Medulla oblongata (tissue), 1 donor: ENCODE results near the gene MMRN2.
"Not testable (repeated sequence)": the region's sequence is repeated elsewhere in the genome, so short reads cannot be mapped to it uniquely, and the experiment has no call there.

Source experiments
- DNase-seq: peaks from one replicate; pipeline ENCODE4 v3.0.0-alpha.2; 2015; ENCODE audit errors: extremely low spot score

MMRN2 gene

GRCh38 chr10:86956195-86956847 is 1.1 kb downstream of the MMRN2 start:
- DNase-seq, result no peak

GRCh38 chr10:86955501-86956194 is 1.8 kb downstream of the MMRN2 start:
- no peak for DNase-seq

- DNase-seq, result no peak
Observed at GRCh38 chr10:86954681-86955500, 2.5 kb downstream of the MMRN2 start.

- DNase-seq, result peak; percentile 43
Observed at GRCh38 chr10:86953747-86954680, 3.4 kb downstream of the MMRN2 start.

- DNase-seq, result not testable (repeated sequence)
Observed at GRCh38 chr10:86952697-86953096, 4.7 kb downstream of the MMRN2 start.

- no peak for DNase-seq
Observed at GRCh38 chr10:86952106-86952505, 5.3 kb downstream of the MMRN2 start.

- DNase-seq, result no peak
Observed at GRCh38 chr10:86951184-86951761, 6.1 kb downstream of the MMRN2 start.

GRCh38 chr10:86950349-86950748 is 7.1 kb downstream of the MMRN2 start:
- DNase-seq, result no peak

- DNase-seq, result not testable (repeated sequence)
Observed at GRCh38 chr10:86947806-86948205, 9.6 kb downstream of the MMRN2 start.

GRCh38 chr10:86946213-86947155 is 10.9 kb downstream of the MMRN2 start:
- DNase-seq, result no peak

- DNase-seq, result peak; percentile 38
Observed at GRCh38 chr10:86945361-86946212, 11.8 kb downstream of the MMRN2 start.

- DNase-seq, result no peak
Observed at GRCh38 chr10:86944907-86945306, 12.5 kb downstream of the MMRN2 start.

GRCh38 chr10:86944471-86944870 is 12.9 kb downstream of the MMRN2 start:
- no peak for DNase-seq

- DNase-seq, result no peak
Observed at GRCh38 chr10:86944031-86944419, 13.4 kb downstream of the MMRN2 start.

GRCh38 chr10:86943316-86944030 is 13.9 kb downstream of the MMRN2 start:
- DNase-seq, result no peak

GRCh38 chr10:86942441-86943315 is 14.7 kb downstream of the MMRN2 start:
- no peak for DNase-seq

GRCh38 chr10:86941991-86942421 is 15.4 kb downstream of the MMRN2 start:
- DNase-seq, result no peak
